ENCODE measurements around the gene SNCB.

GRCh38 chr5:176597417-176598389 lies 32.6 kb downstream of the SNCB start:
- TF ChIP-seq NFYB (CRISPR knock-in tag; IDR thresholded peaks at IDR 0.05): no peak
- no peak for TF ChIP-seq JUND (CRISPR knock-in tag; IDR thresholded peaks at IDR 0.05)
- TF ChIP-seq NKX3-1 (CRISPR knock-in tag; IDR thresholded peaks at IDR 0.05): no peak
- TF ChIP-seq CTCF (CRISPR knock-in tag; IDR thresholded peaks at IDR 0.05): peak; percentile 40
- TF ChIP-seq ZNF574 (CRISPR knock-in tag; IDR thresholded peaks at IDR 0.05): no peak
- TF ChIP-seq NFRKB (IDR thresholded peaks at IDR 0.05): no peak
- TF ChIP-seq SNAPC4 (CRISPR knock-in tag; IDR thresholded peaks at IDR 0.05): no peak
- TF ChIP-seq ZZZ3 (CRISPR knock-in tag; IDR thresholded peaks at IDR 0.05; ENCODE audit: borderline replicate concordance): no peak
- TF ChIP-seq RELA (CRISPR knock-in tag; IDR thresholded peaks at IDR 0.05): no peak
- no peak for TF ChIP-seq ZNF274 (CRISPR knock-in tag; IDR thresholded peaks at IDR 0.05)
- no peak for TF ChIP-seq GFI1 (CRISPR knock-in tag; IDR thresholded peaks at IDR 0.05; ENCODE audit: borderline replicate concordance)
- no peak for TF ChIP-seq EHMT2 (IDR thresholded peaks at IDR 0.05; ENCODE audit: borderline replicate concordance, low read depth, low read length)
- no peak for TF ChIP-seq ZNF496 (CRISPR knock-in tag; IDR thresholded peaks at IDR 0.05; ENCODE audit: insufficient replicate concordance)
- no peak for TF ChIP-seq ZNF335 (CRISPR knock-in tag; IDR thresholded peaks at IDR 0.05)
